OCI-LY7 (cell line): Measurements from ENCODE around the gene PIH1D1. TPM values are rescaled to one million over a fixed set of nuclear protein-coding genes. Genes with fewer than 3 reads are reported as not detected.

ENCODE experiments used
- BruUV-seq: library from RNA; stranded (reverse); fragments of 400-500 nt; replicated peaks from 2 replicates; lab custom pipeline; 2021; lab: Mats Ljungman, UMichigan
- CTCF ChIA-PET: fragments of 300-600 bp; sonication (Branson Sonifier 250); formaldehyde crosslinking; loops from one replicate; lab custom pipeline; 2022; ENCODE audit warnings: antibody characterized with exemption; ENCODE audit not compliant: unreplicated experiment; lab: Charles Lee
- POLR2A ChIA-PET: fragments of 300-600 bp; sonication (Branson Sonifier 250); formaldehyde crosslinking; loops from one replicate; lab custom pipeline; 2022; ENCODE audit warnings: antibody characterized with exemption; lab: Charles Lee
- DNase-seq: peaks from one replicate; pipeline ENCODE4 v3.0.0-alpha.2; 2015; ENCODE audit warnings: low spot score
- H2AFZ ChIP-seq: fragments of 200-600 bp; sonication (generic), shearing (Covaris generic); 2 replicates; pipeline ENCODE4 v1.6.1; 2014; ENCODE audit warnings: mild to moderate bottlenecking, antibody characterized with exemption, low read length, moderate library complexity
- H3K27ac ChIP-seq: fragments of 200-600 bp; sonication (generic); 2 replicates; pipeline ENCODE4 v1.5.1; 2014; ENCODE audit warnings: mixed run types, low read depth, mild to moderate bottlenecking, moderate library complexity, low read length, inconsistent platforms; ENCODE audit not compliant: poor library complexity, severe bottlenecking
- H3K36me3 ChIP-seq: fragments of 200-600 bp; sonication (generic); 2 replicates; pipeline ENCODE4 v1.6.1; 2014; ENCODE audit warnings: mild to moderate bottlenecking, antibody characterized with exemption, low read length, moderate library complexity, mixed read lengths; ENCODE audit not compliant: insufficient read depth
- H3K4me1 ChIP-seq: fragments of 200-600 bp; sonication (generic); 2 replicates; pipeline ENCODE4 v1.5.1; 2014; ENCODE audit warnings: mild to moderate bottlenecking, low read length; ENCODE audit not compliant: insufficient read depth, poor library complexity, severe bottlenecking
- H3K4me2 ChIP-seq: fragments of 200-600 bp; sonication (generic); 2 replicates; pipeline ENCODE4 v1.6.1; 2014; ENCODE audit warnings: mild to moderate bottlenecking, low read length
- H3K4me3 ChIP-seq: fragments of 200-600 bp; sonication (generic); 2 replicates; pipeline ENCODE4 v1.5.1; 2014; ENCODE audit warnings: mild to moderate bottlenecking, low read depth, low read length; ENCODE audit not compliant: poor library complexity, severe bottlenecking
- H3K79me2 ChIP-seq: fragments of 200-600 bp; sonication (generic); 2 replicates; pipeline ENCODE4 v1.6.1; 2016; ENCODE audit warnings: low read depth, mild to moderate bottlenecking, low read length, moderate library complexity, mixed read lengths; ENCODE audit not compliant: insufficient read depth
- H3K9me2 ChIP-seq: fragments of 200-600 bp; sonication (generic); 2 replicates; pipeline ENCODE4 v1.6.1; 2016; ENCODE audit warnings: mild to moderate bottlenecking, low read length, mixed read lengths; ENCODE audit not compliant: insufficient read depth
- H3K9me3 ChIP-seq: fragments of 200-600 bp; sonication (generic); 2 replicates; pipeline ENCODE4 v1.6.1; 2014; ENCODE audit warnings: mild to moderate bottlenecking, mixed run types, low read length, mixed read lengths
- H4K20me1 ChIP-seq: fragments of 200-600 bp; sonication (generic); 2 replicates; pipeline ENCODE4 v1.6.1; 2014; ENCODE audit warnings: mild to moderate bottlenecking, antibody characterized with exemption, low read length, moderate library complexity, mixed read lengths; ENCODE audit not compliant: insufficient read depth
- CTCF ChIP-seq: fragments of 200-600 bp; sonication (generic); conservative IDR thresholded peaks from 2 replicates; pipeline ENCODE4 v1.5.1; 2014; ENCODE audit warnings: mild to moderate bottlenecking, antibody characterized with exemption, low read length, moderate library complexity, mixed read lengths
- EZH2phosphoT487 ChIP-seq: fragments of 200-600 bp; sonication (generic); IDR thresholded peaks from 2 replicates; pipeline ENCODE4 v1.6.1; 2018; ENCODE audit warnings: low read depth, borderline replicate concordance, mild to moderate bottlenecking, mixed run types, antibody characterized with exemption, low read length, moderate library complexity, mixed read lengths
- intact Hi-C: fragments of 100-400 bp; cut with micrococcal nuclease; formaldehyde crosslinking; loops from one replicate; pipeline ENCODE4 v1.10.0; 2022; ENCODE audit not compliant: unreplicated experiment
- total RNA-seq, 2 experiments: library from RNA; depleted of rRNA in 1 of 2; stranded (reverse); fragments of >200 nt in 1 of 2; shearing (Covaris generic) in 1 of 2; gene quantifications; 2 replicates each; pipeline ENCODE4 v1.2.3, GENCODE V29; 2014 to 2022

Gene PIH1D1
- total RNA-seq, 2 experiments from 2014 or later, result 95.5 to 117 TPM

GRCh38 chr19:49468746-49469447 is 17.3 kb upstream of the PIH1D1 start:
- Histone ChIP-seq H2AFZ (no peak overlapping the region), H3K4me2 (no peak overlapping the region), H3K4me1 (peaks cover 29% of the 10 kb centered on the region), H4K20me1 (no peaks in the 10 kb centered on the region), H3K79me2 (no peaks in the 10 kb centered on the region), H3K36me3 (peaks cover 53% of the 10 kb centered on the region), H3K9me3 (no peaks in the 10 kb centered on the region), H3K4me3 (no peak overlapping the region), H3K9me2 (no peaks in the 10 kb centered on the region), H3K27ac (no peak overlapping the region)
- no TSS peak for BruUV-seq
- peak; percentile 58 for DNase-seq
- TF ChIP-seq EZH2phosphoT487 (no peak), CTCF (no peak)
- POLR2A ChIA-PET, result no interaction called here
- intact Hi-C loops, result no loop called here
- CTCF ChIA-PET, result no interaction called here

GRCh38 chr19:49468199-49468598 is 16.6 kb upstream of the PIH1D1 start:
- H3K4me2 ChIP-seq, result no peak overlapping the region
- TF ChIP-seq EZH2phosphoT487, result no peak
- TF ChIP-seq CTCF, result no peak
- DNase-seq, result no peak
- H3K4me1 ChIP-seq, result peaks cover 23% of the 10 kb centered on the region
- H3K27ac ChIP-seq, result no peak overlapping the region
- H3K36me3 ChIP-seq, result peaks cover 53% of the 10 kb centered on the region
- no peak overlapping the region for H2AFZ ChIP-seq
- no peaks in the 10 kb centered on the region for H3K9me3 ChIP-seq
- no peaks in the 10 kb centered on the region for H4K20me1 ChIP-seq
- CTCF ChIA-PET, result no interaction called here
- no TSS peak for BruUV-seq
- POLR2A ChIA-PET, result no interaction called here
- H3K9me2 ChIP-seq, result no peaks in the 10 kb centered on the region
- intact Hi-C loops, result no loop called here
- no peak overlapping the region for H3K4me3 ChIP-seq
- H3K79me2 ChIP-seq, result no peaks in the 10 kb centered on the region

GRCh38 chr19:49465371-49465770 is 13.8 kb upstream of the PIH1D1 start:
- Histone ChIP-seq H4K20me1 (no peaks in the 10 kb centered on the region), H3K4me3 (no peak overlapping the region), H3K27ac (no peak overlapping the region), H3K9me2 (no peaks in the 10 kb centered on the region), H3K79me2 (no peaks in the 10 kb centered on the region), H2AFZ (no peak overlapping the region), H3K36me3 (peaks cover 48% of the 10 kb centered on the region), H3K4me1 (peaks cover 16% of the 10 kb centered on the region), H3K9me3 (no peaks in the 10 kb centered on the region), H3K4me2 (no peak overlapping the region)
- BruUV-seq, result no TSS peak
- ChIA-PET CTCF (no interaction called here), POLR2A (interaction anchor here (0.6 kb wide), 1 partner anchor 36 kb away, joined by 10 read pairs; no protein-coding TSS in a partner anchor)
- no peak for DNase-seq
- no peak for TF ChIP-seq CTCF
- no peak for TF ChIP-seq EZH2phosphoT487
- intact Hi-C loops, result no loop called here
